Adrenal gland (tissue), 5 donors: ENCODE measurements around the gene RASAL1.

ENCODE experiments used
- CTCF ChIP-seq, 6 experiments: fragments of 450-650 bp in 4 of 6; fragments of 200-600 bp in 2 of 6; sonication (generic) in 1 of 6; IDR thresholded peaks; 1 replicate in 5 of 6; 2 replicates in 1 of 6; pipeline versions ENCODE4 v1.5.1 to v1.8.0; 2016 to 2021; ENCODE audit warnings: antibody characterized with exemption in 6 of 6, mild to moderate bottlenecking in 2 of 6, moderate library complexity in 1 of 6
- POLR2A ChIP-seq, 2 donors: fragments of 450-650 bp; IDR thresholded peaks; one replicate each; pipeline ENCODE4 v1.6.1; 2017; ENCODE audit warnings: antibody characterized with exemption in 2 of 2, mild to moderate bottlenecking in 2 of 2, moderate library complexity in 1 of 2
- donor health status: DM: no; HTN: no; CAD: no.

GRCh38 chr12:113179023-113179422, 43.5 kb upstream of the RASAL1 start:
- TF ChIP-seq POLR2A (IDR thresholded peaks at IDR 0.05) (no peak), CTCF (IDR thresholded peaks at IDR 0.05) (no peak)
